Transverse colon (tissue), 4 donors: ENCODE measurements around the gene GPR151. TPM values are rescaled to one million over a fixed set of nuclear protein-coding genes. Genes with fewer than 3 reads are reported as not detected.

Experiments
- DNase-seq: peaks from one replicate; pipeline ENCODE4 v3.0.0-alpha.2; 2019
- H3K27ac ChIP-seq, 4 donors: fragments of 200-600 bp; sonication (generic); 2 replicates each; pipeline ENCODE4 v1.5.1; 2016 to 2018; ENCODE audit warnings: inconsistent platforms in 4 of 4
- H3K27me3 ChIP-seq: fragments of 200-600 bp; sonication (generic); 2 replicates; pipeline ENCODE4 v1.5.1; 2017; ENCODE audit warnings: inconsistent platforms
- H3K36me3 ChIP-seq, 4 donors: fragments of 200-600 bp; sonication (generic); 2 replicates each; pipeline ENCODE4 v1.5.1; 2017 to 2019; ENCODE audit warnings: inconsistent platforms in 4 of 4
- H3K4me1 ChIP-seq, 4 donors: fragments of 200-600 bp; sonication (generic); 2 replicates each; pipeline ENCODE4 v1.5.1; 2017 to 2020; ENCODE audit warnings: inconsistent platforms in 4 of 4
- H3K4me3 ChIP-seq, 4 donors: fragments of 200-600 bp; sonication (generic); 1 replicate in 1 of 4; 2 replicates in 3 of 4; pipeline versions ENCODE4 v1.5.1 to v1.6.1; 2017 to 2019; ENCODE audit warnings: inconsistent platforms in 4 of 4
- H3K9me3 ChIP-seq, 2 donors: fragments of 200-600 bp; sonication (generic); 2 replicates each; pipeline ENCODE4 v1.5.1; 2017 to 2019; ENCODE audit warnings: inconsistent platforms in 2 of 2
- CTCF ChIP-seq, 5 experiments: fragments of 200-600 bp in 3 of 5; fragments of 450-650 bp in 2 of 5; sonication (generic) in 3 of 5; IDR thresholded peaks; 1 replicate in 2 of 5; 2 replicates in 3 of 5; pipeline ENCODE4 v1.5.1; 2016 to 2017; ENCODE audit warnings: antibody characterized with exemption in 5 of 5, inconsistent platforms in 3 of 5, mild to moderate bottlenecking in 2 of 5, moderate library complexity in 1 of 5
- EP300 ChIP-seq: sonication (generic); formaldehyde crosslinking; IDR thresholded peaks from one replicate; pipeline ENCODE4 v1.6.1; 2017; ENCODE audit warnings: antibody characterized with exemption, low read depth
- POLR2A ChIP-seq: fragments of 450-650 bp; IDR thresholded peaks from one replicate; pipeline ENCODE4 v1.6.1; 2016; ENCODE audit warnings: antibody characterized with exemption, mild to moderate bottlenecking, moderate library complexity
- POLR2AphosphoS5 ChIP-seq, 3 donors: sonication (generic); formaldehyde crosslinking; IDR thresholded peaks; one replicate each; pipeline ENCODE4 v1.6.1; 2016; ENCODE audit warnings: antibody characterized with exemption in 3 of 3
- WGBS, 2 donors: methylation state at CpG; one replicate each; pipeline ENCODE4 v1.1.5; 2018; ENCODE audit warnings: low coverage in 1 of 2; 5-methylcytosine and 5-hydroxymethylcytosine counted together
- in situ Hi-C, 4 donors: fragments of 200-750 bp; cut with MboI; loops; one replicate each; pipeline versions ENCODE4 v1.15.0 to v1.15.1; 2017; ENCODE audit warnings: low sequenced_read_pairs in 3 of 4, low pct_ligation_motif_present in 1 of 4, low pct_unique_long_range_greater_than_20kb in 1 of 4
- intact Hi-C: fragments of 100-400 bp; cut with DNase I; formaldehyde crosslinking; loops from one replicate; pipeline ENCODE4 v1.15.1; 2023; ENCODE audit warnings: low total_unique reads
- total RNA-seq, 4 donors: library from RNA; depleted of rRNA; stranded (reverse); fragments of >200 nt; gene quantifications; one replicate each; pipeline ENCODE4 v1.1.0, GENCODE V29; 2016

Gene GPR151
- total RNA-seq, 4 donors from 2014 or later: not detected

GRCh38 chr5:146475906-146476305, 40.1 kb downstream of the GPR151 start:
- no peak for DNase-seq
- H3K4me1 ChIP-seq: no peaks in the 10 kb centered on the region
- H3K27ac ChIP-seq: no peak overlapping the region
- WGBS, 2 donors: 100% methylated on average over 1 of the region's 1 CpG
- TF ChIP-seq CTCF (IDR thresholded peaks at IDR 0.05) (no peak), POLR2AphosphoS5 (IDR thresholded peaks at IDR 0.05) (no peak), POLR2A (no peak)
- intact Hi-C loops: no loop called here
- H3K36me3 ChIP-seq: peaks cover 0 to 40% (median 17%) of the 10 kb centered on the region in 4 donors
- H3K27me3 ChIP-seq: no peaks in the 10 kb centered on the region
- no peak overlapping the region for H3K4me3 ChIP-seq
- in situ Hi-C loops: no loop called here
- H3K9me3 ChIP-seq: no peaks in the 10 kb centered on the region

GRCh38 chr5:146475190-146475780, 40.7 kb downstream of the GPR151 start:
- TF ChIP-seq POLR2A (no peak), EP300 (no peak), CTCF (IDR thresholded peaks at IDR 0.05) (peak in 1 of 5 experiments; percentile 5), POLR2AphosphoS5 (IDR thresholded peaks at IDR 0.05) (no peak)
- H3K9me3 ChIP-seq: no peaks in the 10 kb centered on the region
- no peak overlapping the region for H3K4me3 ChIP-seq
- H3K4me1 ChIP-seq: no peaks in the 10 kb centered on the region
- WGBS, 2 donors: 76 to 86% methylated on average over 3 to 4 of the region's 4 CpGs
- H3K36me3 ChIP-seq: peaks cover 0 to 45% (median 20%) of the 10 kb centered on the region in 4 donors
- H3K27me3 ChIP-seq: no peaks in the 10 kb centered on the region
- intact Hi-C loops: no loop called here
- in situ Hi-C loops: no loop called here
- H3K27ac ChIP-seq: no peak overlapping the region
- no peak for DNase-seq

GRCh38 chr5:146474065-146474464, 41.9 kb downstream of the GPR151 start:
- WGBS, 2 donors: 40 to 87% methylated on average over 1 of the region's 1 CpG
- TF ChIP-seq EP300: no peak
- TF ChIP-seq CTCF (IDR thresholded peaks at IDR 0.05): no peak
- TF ChIP-seq POLR2AphosphoS5 (IDR thresholded peaks at IDR 0.05): no peak
- TF ChIP-seq POLR2A: no peak
- H3K36me3 ChIP-seq: peaks cover 0 to 51% (median 25%) of the 10 kb centered on the region in 4 donors

GRCh38 chr5:146467760-146468159, 48.2 kb downstream of the GPR151 start:
- Histone ChIP-seq H3K36me3 (peaks cover 0 to 46% (median 21%) of the 10 kb centered on the region in 4 donors), H3K9me3 (no peaks in the 10 kb centered on the region), H3K4me1 (peaks cover 0 to 25% (median 7%) of the 10 kb centered on the region in 4 donors), H3K27ac (no peak overlapping the region), H3K27me3 (no peaks in the 10 kb centered on the region), H3K4me3 (no peak overlapping the region)
- DNase-seq: no peak
- in situ Hi-C loops (no loop called here), intact Hi-C loops (no loop called here)
- TF ChIP-seq POLR2A: no peak
- TF ChIP-seq CTCF (IDR thresholded peaks at IDR 0.05): no peak
- TF ChIP-seq POLR2AphosphoS5 (IDR thresholded peaks at IDR 0.05): no peak
- TF ChIP-seq EP300: no peak
- 91 to 97% methylated on average over 1 of the region's 1 CpG for WGBS, 2 donors

More at GRCh38 chr5:146474065-146474464, 41.9 kb downstream of the GPR151 start:
- no peaks in the 10 kb centered on the region for H3K4me1 ChIP-seq
- H3K9me3 ChIP-seq: no peaks in the 10 kb centered on the region
- no peak overlapping the region for H3K27ac ChIP-seq
- in situ Hi-C loops (no loop called here), intact Hi-C loops (no loop called here)
- no peak for DNase-seq
- no peak overlapping the region for H3K4me3 ChIP-seq
- no peaks in the 10 kb centered on the region for H3K27me3 ChIP-seq
